Ascending aorta (tissue), 2 donors: ENCODE data around the gene CCDC57. TPM values are rescaled to one million over a fixed set of nuclear protein-coding genes. Genes with fewer than 3 reads are reported as not detected.
A peak's percentile ranks its signal among the peaks of the same experiment; 100 is the strongest.

Experiments used
- DNase-seq, 2 donors: peaks; one replicate each; pipeline ENCODE4 v3.0.0-alpha.2; 2019; ENCODE audit warnings: low spot score in 2 of 2
- H3K27ac ChIP-seq, 2 donors: fragments of 200-600 bp; sonication (generic); one replicate each; pipeline ENCODE4 v1.5.1; 2016 to 2017; ENCODE audit warnings: mild to moderate bottlenecking in 1 of 2
- H3K27me3 ChIP-seq: fragments of 200-600 bp; sonication (generic); one replicate; pipeline ENCODE4 v1.5.1; 2017
- H3K36me3 ChIP-seq, 2 donors: fragments of 200-600 bp; sonication (generic); one replicate each; pipeline ENCODE4 v1.5.1; 2016
- H3K4me1 ChIP-seq, 2 donors: fragments of 200-600 bp; sonication (generic); one replicate each; pipeline ENCODE4 v1.5.1; 2016 to 2017; ENCODE audit warnings: mild to moderate bottlenecking in 1 of 2
- H3K4me3 ChIP-seq, 2 donors: fragments of 200-600 bp; sonication (generic); one replicate each; pipeline ENCODE4 v1.5.1; 2016 to 2017; ENCODE audit warnings: mild to moderate bottlenecking in 1 of 2
- H3K9me3 ChIP-seq, 2 donors: fragments of 200-600 bp; sonication (generic); one replicate each; pipeline ENCODE4 v1.5.1; 2016
- CTCF ChIP-seq, 3 experiments: fragments of 200-600 bp in 2 of 3; fragments of 450-650 bp in 1 of 3; sonication (generic) in 2 of 3; IDR thresholded peaks; one replicate each; pipeline ENCODE4 v1.5.1; 2016 to 2019; ENCODE audit warnings: antibody characterized with exemption in 3 of 3, mild to moderate bottlenecking in 1 of 3, moderate library complexity in 1 of 3
- intact Hi-C: fragments of 100-400 bp; cut with DNase I; formaldehyde crosslinking; loops from one replicate; pipeline ENCODE4 v1.15.1; 2023
- total RNA-seq: library from RNA; depleted of rRNA; stranded (reverse); fragments of >200 nt; gene quantifications from one replicate; pipeline ENCODE4 v1.1.0, GENCODE V29; 2016

Gene CCDC57
- total RNA-seq, 1 donor from 2014 or later: 12.8 TPM

GRCh38 chr17:82250868-82251500 is 38.3 kb upstream of the CCDC57 start:
- TF ChIP-seq CTCF (IDR thresholded peaks at IDR 0.05): no peak
- H3K27ac ChIP-seq: no peak overlapping the region
- DNase-seq: no peak
- intact Hi-C loops: no loop called here
- peaks cover 0 to 9% of the 10 kb centered on the region in 2 donors for H3K4me1 ChIP-seq
- no peak overlapping the region for H3K4me3 ChIP-seq
- H3K27me3 ChIP-seq: no peaks in the 10 kb centered on the region
- H3K36me3 ChIP-seq: peaks cover 93 to 94% of the 10 kb centered on the region in 2 donors
- no peaks in the 10 kb centered on the region for H3K9me3 ChIP-seq

GRCh38 chr17:82249896-82250581 is 37.4 kb upstream of the CCDC57 start:
- Histone ChIP-seq H3K36me3 (peaks cover 93 to 94% of the 10 kb centered on the region in 2 donors), H3K27me3 (no peaks in the 10 kb centered on the region), H3K4me3 (no peak overlapping the region), H3K9me3 (no peaks in the 10 kb centered on the region), H3K27ac (no peak overlapping the region), H3K4me1 (peaks cover 0 to 9% of the 10 kb centered on the region in 2 donors)
- intact Hi-C loops: no loop called here
- no peak for TF ChIP-seq CTCF (IDR thresholded peaks at IDR 0.05)
- DNase-seq: no peak

- H3K9me3 ChIP-seq: no peaks in the 10 kb centered on the region
- no peak for DNase-seq
- no peak overlapping the region for H3K4me3 ChIP-seq
- TF ChIP-seq CTCF (IDR thresholded peaks at IDR 0.05): no peak
- H3K36me3 ChIP-seq: peaks cover 97% of the 10 kb centered on the region in 2 donors
- no peaks in the 10 kb centered on the region for H3K27me3 ChIP-seq
- intact Hi-C loops: no loop called here
- no peak overlapping the region for H3K27ac ChIP-seq
- peaks cover 0 to 9% of the 10 kb centered on the region in 2 donors for H3K4me1 ChIP-seq
These were observed 36.4 kb upstream of the CCDC57 start for GRCh38 chr17:82248815-82249674.

DNA sequence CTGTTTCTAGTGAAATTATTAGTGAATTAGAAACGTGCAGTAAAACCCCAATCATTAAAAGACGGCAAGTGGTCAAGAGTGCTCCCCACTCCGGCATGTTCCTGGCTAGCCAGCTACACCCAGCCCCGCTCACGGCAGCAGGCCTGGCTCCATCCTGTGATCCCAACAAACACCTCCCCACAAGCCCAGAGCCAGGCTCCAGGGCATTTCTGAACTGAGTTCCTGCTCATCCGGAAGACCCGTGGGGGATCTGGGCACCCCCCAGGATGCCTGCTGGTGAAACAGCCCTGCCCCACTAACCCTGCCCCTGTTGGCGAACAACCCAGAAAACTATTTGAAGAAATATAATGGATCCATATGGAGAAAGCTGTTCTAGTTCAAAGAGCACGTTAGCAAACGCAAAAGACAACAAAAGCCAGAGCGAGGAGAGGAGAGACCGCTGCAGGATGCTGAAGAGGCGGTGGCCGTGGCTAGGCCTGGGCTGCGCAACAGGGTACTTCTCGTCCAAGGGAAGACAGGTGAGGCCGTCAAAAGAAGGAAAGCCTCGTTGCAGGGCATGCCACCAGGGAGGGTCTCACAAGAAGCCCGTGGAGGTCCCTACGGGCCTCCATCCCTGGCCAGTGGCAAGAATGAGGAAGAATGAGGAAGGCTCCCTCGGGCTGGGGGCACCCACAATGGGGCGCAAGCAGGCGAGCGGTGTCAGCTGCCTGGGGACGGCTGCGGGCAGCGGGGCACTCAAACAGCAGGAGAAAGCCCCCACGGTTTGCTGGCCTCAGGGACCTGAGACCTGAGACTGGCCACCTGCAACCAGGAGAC is 35.4 kb upstream of the CCDC57 start:
- intact Hi-C loops: no loop called here
- no peak for DNase-seq
- peaks cover 2 to 14% of the 10 kb centered on the region in 2 donors for H3K4me1 ChIP-seq
- peak overlapping the region; percentile 9 to 58 for H3K27ac ChIP-seq
- no peak overlapping the region for H3K4me3 ChIP-seq
- peaks cover 97 to 99% of the 10 kb centered on the region in 2 donors for H3K36me3 ChIP-seq
- H3K9me3 ChIP-seq: no peaks in the 10 kb centered on the region
- no peak for TF ChIP-seq CTCF (IDR thresholded peaks at IDR 0.05)
- no peaks in the 10 kb centered on the region for H3K27me3 ChIP-seq

DNA sequence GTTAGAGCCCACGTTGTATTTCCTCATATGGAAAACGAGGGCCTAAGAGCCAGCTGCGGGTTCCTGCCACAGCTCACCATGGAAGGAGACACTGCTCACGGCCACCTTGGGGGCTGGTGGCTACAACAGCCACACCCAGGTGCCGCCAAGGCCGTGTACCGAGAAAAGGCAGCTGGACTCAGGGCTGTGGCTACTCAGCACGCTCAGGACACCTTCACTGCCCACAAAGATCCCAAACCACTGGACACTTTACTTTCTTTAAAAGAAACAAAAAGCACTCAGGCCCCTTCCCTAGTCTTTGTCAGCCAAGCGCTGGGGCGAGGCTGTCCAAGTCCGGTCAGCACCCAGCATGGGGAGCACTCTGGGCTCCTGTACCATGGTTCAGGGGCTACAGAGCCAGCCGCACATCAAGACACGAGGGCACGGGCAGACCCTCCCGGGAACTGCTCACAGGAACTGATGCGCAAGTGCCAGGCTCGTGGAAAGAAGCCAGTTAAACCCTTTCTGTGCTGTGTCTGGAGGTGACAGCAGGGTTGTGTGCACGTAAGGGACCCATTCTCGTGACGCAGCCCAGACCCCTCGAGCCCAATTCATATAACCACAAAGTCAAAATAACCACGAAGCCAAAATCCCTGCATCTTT is 34.7 kb upstream of the CCDC57 start:
- intact Hi-C loops: no loop called here
- no peak for DNase-seq
- no peaks in the 10 kb centered on the region for H3K27me3 ChIP-seq
- peaks cover 10 to 21% of the 10 kb centered on the region in 2 donors for H3K4me1 ChIP-seq
- peak overlapping the region; percentile 35 to 58 for H3K27ac ChIP-seq
- H3K36me3 ChIP-seq: peaks cover 89 to 97% of the 10 kb centered on the region in 2 donors
- TF ChIP-seq CTCF (IDR thresholded peaks at IDR 0.05): no peak
- no peak overlapping the region for H3K4me3 ChIP-seq
- no peaks in the 10 kb centered on the region for H3K9me3 ChIP-seq
